LNCaP clone FGC (cell line): Measurements from ENCODE around the gene NEK4.

ENCODE experiments used
- DNase-seq: peaks from one replicate; pipeline ENCODE4 v3.0.0-alpha.2; 2011; ENCODE audit warnings: low read depth
- H3K4me3 ChIP-seq: 2 replicates; pipeline ENCODE4 v1.5.1; 2011; ENCODE audit warnings: mild to moderate bottlenecking, low read depth, low read length, control low read depth
- CTCF ChIP-seq: IDR thresholded peaks from 2 replicates; pipeline ENCODE4 v1.5.1; 2012; ENCODE audit warnings: mild to moderate bottlenecking; ENCODE audit not compliant: control insufficient read depth, insufficient read depth; ENCODE audit errors: extremely low read depth

The NEK4 gene

GRCh38 chr3:52710512-52710911 is 60.2 kb downstream of the NEK4 start:
- H3K4me3 ChIP-seq = no peak overlapping the region
- no peak for TF ChIP-seq CTCF
- no peak for DNase-seq

GRCh38 chr3:52707585-52707984 is 63.2 kb downstream of the NEK4 start:
- peak overlapping the region; percentile 99 for H3K4me3 ChIP-seq

GRCh38 chr3:52705688-52706686 is 64.8 kb downstream of the NEK4 start, which contains the start of the genes GLT8D1 and SPCS1:
Gene GLT8D1 (minus strand): TSS chr3:52705791. CDS start chr3:52700460, 5,331 bp downstream.
Gene SPCS1 (plus strand): TSS chr3:52706106. CDS start chr3:52706247, 141 bp downstream.
- peak; percentile 56 for DNase-seq
- no peak for TF ChIP-seq CTCF

More at GRCh38 chr3:52707585-52707984, 63.2 kb downstream of the NEK4 start:
- DNase-seq = no peak
- TF ChIP-seq CTCF = no peak

GRCh38 chr3:52705438-52705687 is 65.4 kb downstream of the NEK4 start:
- DNase-seq = no peak
- no peak for TF ChIP-seq CTCF
- H3K4me3 ChIP-seq = peak overlapping the region; percentile 99

More at GRCh38 chr3:52705688-52706686, 64.8 kb downstream of the NEK4 start, which contains the start of the genes GLT8D1 and SPCS1:
- H3K4me3 ChIP-seq = peak within 1 kb of the TSS; percentile 99

- no peak for TF ChIP-seq CTCF
- peak overlapping the region; percentile 99 for H3K4me3 ChIP-seq
- DNase-seq = no peak
Measured at GRCh38 chr3:52704611-52705437, 65.9 kb downstream of the NEK4 start.

- DNase-seq = no peak
- no peak overlapping the region for H3K4me3 ChIP-seq
- no peak for TF ChIP-seq CTCF
Measured at GRCh38 chr3:52703341-52703740, 67.4 kb downstream of the NEK4 start.
